Endothelial cell of umbilical vein (primary cell): ENCODE data around the gene TEDC1. TPM values are rescaled to one million over a fixed set of nuclear protein-coding genes. Genes with fewer than 3 reads are reported as not detected.

Source experiments
- BruUV-seq: library from RNA; stranded (reverse); fragments of 400-500 nt; replicated peaks from 2 replicates; lab custom pipeline; 2021; lab: Mats Ljungman, UMichigan
- CTCF ChIA-PET: fragments of 300-600, 350-600 bp; sonication (Branson Sonifier 250); formaldehyde crosslinking; loops from one replicate; lab custom pipeline; 2021; ENCODE audit warnings: antibody characterized with exemption, inconsistent platforms; lab: Charles Lee
- POLR2A ChIA-PET: fragments of 300-600, 350-600 bp; sonication (Branson Sonifier 250); formaldehyde crosslinking; loops from one replicate; lab custom pipeline; 2021; ENCODE audit warnings: antibody characterized with exemption, inconsistent platforms; lab: Charles Lee
- DNase-seq: peaks from one replicate; pipeline ENCODE4 v3.0.0-alpha.2; 2011; ENCODE audit warnings: low read depth, low spot score
- FAIRE-seq: peaks from 2 replicates; lab custom pipeline; 2011; peaks lifted over from hg19 to GRCh38; lab: Jason Lieb, UNC
- H2AFZ ChIP-seq: 2 replicates; pipeline ENCODE4 v1.6.0; 2012; ENCODE audit warnings: low read depth, low read length, control low read depth, inconsistent platforms
- H3K27ac ChIP-seq: 2 replicates; pipeline ENCODE4 v1.5.1; 2011; ENCODE audit warnings: low read depth, mild to moderate bottlenecking, control low read depth, low read length, moderate library complexity; ENCODE audit not compliant: insufficient read depth
- H3K27me3 ChIP-seq, 2 experiments: 2 replicates each; pipeline versions ENCODE4 v1.6.0 to v1.6.1; 2011; ENCODE audit warnings: low read length in 2 of 2, mixed read lengths in 1 of 2; ENCODE audit not compliant: control insufficient read depth in 2 of 2, insufficient read depth in 2 of 2
- H3K36me3 ChIP-seq, 2 experiments: 2 replicates in 1 of 2; 3 replicates in 1 of 2; pipeline ENCODE4 v1.5.1; 2011; ENCODE audit warnings: low read length in 2 of 2, mild to moderate bottlenecking in 1 of 2, moderate library complexity in 1 of 2; ENCODE audit not compliant: control insufficient read depth in 2 of 2, insufficient read depth in 2 of 2; ENCODE audit errors: extremely low read depth in 1 of 2
- H3K4me1 ChIP-seq: 3 replicates; pipeline ENCODE4 v1.5.1; 2011; ENCODE audit warnings: mild to moderate bottlenecking, low read length; ENCODE audit not compliant: control insufficient read depth, insufficient read depth; ENCODE audit errors: extremely low read depth
- H3K4me2 ChIP-seq: 2 replicates; pipeline ENCODE4 v1.6.1; 2011; ENCODE audit warnings: low read length, control low read depth, mixed read lengths; ENCODE audit not compliant: insufficient read depth
- H3K4me3 ChIP-seq, 3 experiments: fragments of 200-600 bp in 1 of 3; sonication (generic), shearing (Covaris generic) in 1 of 3; replicated peaks in 1 of 3; 2 replicates each; pipeline ENCODE4 v1.5.1; 2011 to 2016; ENCODE audit warnings: control low read depth in 3 of 3, low read length in 3 of 3, mild to moderate bottlenecking in 2 of 3, inconsistent platforms in 1 of 3, low read depth in 1 of 3, moderate library complexity in 1 of 3; ENCODE audit not compliant: insufficient read depth in 1 of 3
- H3K79me2 ChIP-seq: 2 replicates; pipeline ENCODE4 v1.6.0; 2012; ENCODE audit warnings: low read length, inconsistent platforms; ENCODE audit not compliant: control insufficient read depth, insufficient read depth
- H3K9ac ChIP-seq: replicated peaks from 2 replicates; pipeline ENCODE3; 2011; ENCODE audit warnings: low read length, control low read depth; ENCODE audit not compliant: insufficient read depth; ENCODE audit errors: extremely low read depth
- H3K9me1 ChIP-seq: replicated peaks from 3 replicates; pipeline ENCODE4 v1.6.0; 2011; ENCODE audit warnings: mild to moderate bottlenecking, low read length; ENCODE audit not compliant: control insufficient read depth, insufficient read depth; ENCODE audit errors: extremely low read depth
- H3K9me3 ChIP-seq: replicated peaks from 2 replicates; pipeline ENCODE4 v1.5.1; 2012; ENCODE audit warnings: low read length, inconsistent platforms; ENCODE audit not compliant: control insufficient read depth, insufficient read depth
- H4K20me1 ChIP-seq: replicated peaks from 2 replicates; pipeline ENCODE3; 2011; ENCODE audit warnings: mild to moderate bottlenecking, low read length; ENCODE audit not compliant: control insufficient read depth, insufficient read depth; ENCODE audit errors: extremely low read depth
- EZH2 ChIP-seq: IDR thresholded peaks from 2 replicates; pipeline ENCODE4 v1.6.1; 2012; ENCODE audit warnings: borderline replicate concordance, low read depth, mild to moderate bottlenecking, moderate library complexity, low read length, inconsistent platforms; ENCODE audit not compliant: severe bottlenecking
- POLR2AphosphoS5 ChIP-seq: IDR thresholded peaks from 2 replicates; pipeline ENCODE4 v1.6.1; 2012; ENCODE audit warnings: low read depth, mild to moderate bottlenecking, control low read depth, low read length, moderate library complexity; ENCODE audit not compliant: insufficient read depth
- dilution Hi-C: fragments of 300-500 bp; cut with MboI; formaldehyde crosslinking; loops from one replicate; pipeline ENCODE4 v1.15.0; 2019; ENCODE audit warnings: low sequenced_read_pairs; ENCODE audit not compliant: extremely low pct_ligation_motif_present
- intact Hi-C: fragments of 100-400 bp; cut with micrococcal nuclease; formaldehyde crosslinking; loops from one replicate; pipeline ENCODE4 v1.10.0; 2022
- polyA plus RNA-seq, 4 experiments: library from polyadenylated mRNA; depleted of rRNA in 3 of 4; stranded (reverse) in 3 of 4; unstranded in 1 of 4; fragments of >200 nt; gene quantifications; 2 replicates each; pipeline versions ENCODE4 v1.2.1 to v1.2.3, GENCODE V29; 2011 to 2012; ENCODE audit warnings: missing spikeins in 1 of 4
- total RNA-seq: library from RNA; stranded (reverse); gene quantifications from 2 replicates; pipeline ENCODE4 v1.2.3, GENCODE V29; 2021
- TF ChIP-seq, protein P1 (sequence below), 2 donors: IDR thresholded peaks; 1 replicate in 1 of 2; 2 replicates in 1 of 2; pipeline ENCODE4 v1.5.1; 2011; ENCODE audit warnings: low read length in 2 of 2, mild to moderate bottlenecking in 2 of 2, moderate library complexity in 2 of 2, control low read depth in 1 of 2, inconsistent platforms in 1 of 2, low read depth in 1 of 2; ENCODE audit not compliant: insufficient read depth in 1 of 2; ENCODE audit errors: extremely low read depth in 1 of 2

TEDC1 gene
- total and polyA plus RNA-seq, 2 donors (not counting 3 experiments of a cell fraction or from before 2014, with no cell fraction given) = 16.5 to 25.3 TPM

DNA sequence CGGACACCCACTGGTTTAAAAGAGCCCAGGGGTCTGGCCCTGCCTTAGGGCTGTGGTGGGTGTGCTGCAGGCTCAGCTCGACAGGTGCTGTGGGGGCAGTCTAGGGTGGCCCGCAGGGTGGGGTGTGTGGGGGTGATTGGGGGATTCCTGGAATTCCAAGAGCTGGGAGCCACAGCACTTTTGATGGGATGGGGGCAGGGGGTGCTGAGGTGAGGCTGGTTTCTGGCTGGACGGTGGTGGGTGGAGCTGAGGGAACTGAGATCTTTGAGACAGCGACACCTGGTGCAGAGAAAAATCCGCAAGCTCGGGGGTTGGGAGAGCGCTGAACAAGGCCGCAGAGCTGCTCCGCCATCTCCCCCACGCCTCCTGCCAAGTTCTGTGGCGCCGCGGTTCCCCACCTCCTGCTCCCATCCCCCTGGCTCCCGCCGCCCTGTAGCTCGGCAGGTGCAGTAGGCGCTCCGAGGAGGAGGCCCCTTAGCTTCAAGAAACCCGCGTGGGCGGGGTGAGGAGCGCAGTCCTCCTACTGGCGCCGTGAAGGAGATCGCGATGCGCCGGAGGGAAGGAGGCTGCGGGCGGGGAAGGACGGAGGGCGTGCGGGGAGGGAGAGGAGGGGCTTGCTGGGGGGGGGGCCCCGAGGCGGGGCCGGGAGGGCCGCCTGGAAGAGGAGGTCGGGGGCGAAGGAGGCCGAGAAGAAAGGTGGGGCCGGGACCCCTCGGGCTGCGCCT lies 1.3 kb upstream of the TEDC1 start:
- DNase-seq (peak; percentile 85), FAIRE-seq (peak; percentile 87)
- H3K4me1 ChIP-seq = peaks cover 2% of the 10 kb centered on the region
- H3K36me3 ChIP-seq = no peaks in the 10 kb centered on the region
- dilution Hi-C loops (no loop called here), intact Hi-C loops (loop anchor here (1.0 to 5.0 kb wide), 10 partner anchors 8 to 812 kb away; partner anchors contain the start of genes BRF1, CRIP2 and TEX22)
- peak overlapping the region; percentile 84 for H2AFZ ChIP-seq
- no peaks in the 10 kb centered on the region for H3K9me1 ChIP-seq
- H3K9me3 ChIP-seq = no peaks in the 10 kb centered on the region
- peak overlapping the region; percentile 46 to 67 (median 51) for H3K4me3 ChIP-seq
- BruUV-seq = no TSS peak
- no peaks in the 10 kb centered on the region for H4K20me1 ChIP-seq
- TF ChIP-seq EZH2 (peak; percentile 16), POLR2AphosphoS5 (no peak)
- TF ChIP-seq, protein P1, sequence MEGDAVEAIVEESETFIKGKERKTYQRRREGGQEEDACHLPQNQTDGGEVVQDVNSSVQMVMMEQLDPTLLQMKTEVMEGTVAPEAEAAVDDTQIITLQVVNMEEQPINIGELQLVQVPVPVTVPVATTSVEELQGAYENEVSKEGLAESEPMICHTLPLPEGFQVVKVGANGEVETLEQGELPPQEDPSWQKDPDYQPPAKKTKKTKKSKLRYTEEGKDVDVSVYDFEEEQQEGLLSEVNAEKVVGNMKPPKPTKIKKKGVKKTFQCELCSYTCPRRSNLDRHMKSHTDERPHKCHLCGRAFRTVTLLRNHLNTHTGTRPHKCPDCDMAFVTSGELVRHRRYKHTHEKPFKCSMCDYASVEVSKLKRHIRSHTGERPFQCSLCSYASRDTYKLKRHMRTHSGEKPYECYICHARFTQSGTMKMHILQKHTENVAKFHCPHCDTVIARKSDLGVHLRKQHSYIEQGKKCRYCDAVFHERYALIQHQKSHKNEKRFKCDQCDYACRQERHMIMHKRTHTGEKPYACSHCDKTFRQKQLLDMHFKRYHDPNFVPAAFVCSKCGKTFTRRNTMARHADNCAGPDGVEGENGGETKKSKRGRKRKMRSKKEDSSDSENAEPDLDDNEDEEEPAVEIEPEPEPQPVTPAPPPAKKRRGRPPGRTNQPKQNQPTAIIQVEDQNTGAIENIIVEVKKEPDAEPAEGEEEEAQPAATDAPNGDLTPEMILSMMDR (IDR thresholded peaks at IDR 0.05; ENCODE audit: extremely low read depth in 1 of 2, insufficient read depth in 1 of 2, low read depth in 1 of 2, low read length in 2 of 2) = peak; percentile 59 to 76
- CTCF ChIA-PET = interaction anchor here (0.5 to 5.1 kb wide), 33 partner anchors 8 to 446 kb away, joined by 3 to 239 read pairs (median 6); partner anchors contain the start of genes BRF1, BTBD6, NUDT14 and PACS2
- H3K9ac ChIP-seq = peak overlapping the region; percentile 84
- peak overlapping the region; percentile 82 for H3K27ac ChIP-seq
- H3K27me3 ChIP-seq = peaks cover 0 to 12% of the 10 kb centered on the region in 2 experiments
- peak overlapping the region; percentile 75 for H3K4me2 ChIP-seq
- peaks cover 3% of the 10 kb centered on the region for H3K79me2 ChIP-seq
- POLR2A ChIA-PET = interaction anchor here (0.7 to 1.4 kb wide), 4 partner anchors 9 to 119 kb away, joined by 3 to 9 read pairs (median 4); no protein-coding TSS in a partner anchor
